Epithelial cell of proximal tubule (primary cell): Measurements from ENCODE around the gene KCNG2. TPM values are rescaled to one million over a fixed set of nuclear protein-coding genes. Genes with fewer than 3 reads are reported as not detected.

Experiments used
- DNase-seq: peaks from one replicate; pipeline ENCODE4 v3.0.0-alpha.2; 2011; ENCODE audit warnings: low read depth
- H3K4me3 ChIP-seq: 2 replicates; pipeline ENCODE4 v1.5.1; 2011; ENCODE audit warnings: low read depth, mild to moderate bottlenecking, low read length
- total RNA-seq: library from RNA; depleted of rRNA; stranded (reverse); fragments of >200 nt; gene quantifications from 2 replicates; pipeline ENCODE4 v1.2.3, GENCODE V29; 2015
- TF ChIP-seq, protein P1 (sequence below): conservative IDR thresholded peaks from 2 replicates; pipeline ENCODE4 v1.5.1; 2012; ENCODE audit warnings: low read depth, mild to moderate bottlenecking, low read length

KCNG2 gene
- total RNA-seq, 1 donor from 2014 or later, result not detected

DNA sequence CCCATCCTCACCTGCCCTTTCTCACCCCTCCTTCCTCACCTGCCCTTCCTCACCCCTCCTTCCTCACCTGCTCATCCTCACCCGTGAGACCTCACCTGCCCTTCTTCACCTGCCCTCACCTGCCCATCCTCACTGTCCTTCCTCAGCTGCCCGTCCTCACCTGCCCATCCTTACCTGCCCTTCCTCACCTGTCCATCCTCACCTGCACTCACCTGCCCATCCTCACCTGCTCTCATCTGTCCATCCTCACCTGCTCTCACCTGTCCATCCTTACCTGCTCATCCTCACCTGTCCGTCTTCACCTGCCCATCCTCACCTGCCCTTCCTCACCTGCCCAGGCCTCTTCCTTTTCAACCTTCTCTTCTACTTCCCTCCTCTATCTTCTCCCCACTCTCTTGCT lies 34.4 kb downstream of the KCNG2 start:
- TF ChIP-seq, protein P1, sequence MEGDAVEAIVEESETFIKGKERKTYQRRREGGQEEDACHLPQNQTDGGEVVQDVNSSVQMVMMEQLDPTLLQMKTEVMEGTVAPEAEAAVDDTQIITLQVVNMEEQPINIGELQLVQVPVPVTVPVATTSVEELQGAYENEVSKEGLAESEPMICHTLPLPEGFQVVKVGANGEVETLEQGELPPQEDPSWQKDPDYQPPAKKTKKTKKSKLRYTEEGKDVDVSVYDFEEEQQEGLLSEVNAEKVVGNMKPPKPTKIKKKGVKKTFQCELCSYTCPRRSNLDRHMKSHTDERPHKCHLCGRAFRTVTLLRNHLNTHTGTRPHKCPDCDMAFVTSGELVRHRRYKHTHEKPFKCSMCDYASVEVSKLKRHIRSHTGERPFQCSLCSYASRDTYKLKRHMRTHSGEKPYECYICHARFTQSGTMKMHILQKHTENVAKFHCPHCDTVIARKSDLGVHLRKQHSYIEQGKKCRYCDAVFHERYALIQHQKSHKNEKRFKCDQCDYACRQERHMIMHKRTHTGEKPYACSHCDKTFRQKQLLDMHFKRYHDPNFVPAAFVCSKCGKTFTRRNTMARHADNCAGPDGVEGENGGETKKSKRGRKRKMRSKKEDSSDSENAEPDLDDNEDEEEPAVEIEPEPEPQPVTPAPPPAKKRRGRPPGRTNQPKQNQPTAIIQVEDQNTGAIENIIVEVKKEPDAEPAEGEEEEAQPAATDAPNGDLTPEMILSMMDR, result no peak
- DNase-seq, result no peak
- no peak overlapping the region for H3K4me3 ChIP-seq

DNA sequence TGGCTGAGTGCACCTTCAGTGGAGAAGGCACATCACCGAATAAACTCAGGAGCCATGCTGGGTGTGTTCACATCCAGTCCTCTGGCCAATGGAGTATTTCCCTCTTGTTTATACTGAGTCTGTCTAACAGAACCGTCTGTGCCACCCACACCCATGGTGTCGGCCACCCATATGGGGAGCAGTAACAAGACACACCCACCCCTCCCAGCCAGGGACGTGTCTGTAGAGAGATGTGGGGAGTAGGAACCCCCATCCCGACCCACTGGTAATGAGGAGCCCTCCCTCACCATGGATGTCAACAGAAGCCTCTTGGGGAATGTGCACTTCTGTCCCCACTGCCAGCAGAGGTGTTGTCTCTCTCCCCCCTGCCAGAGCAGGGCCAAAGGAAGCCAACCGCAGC lies 37.1 kb downstream of the KCNG2 start:
- TF ChIP-seq, protein P1, result no peak
- DNase-seq, result no peak
- no peak overlapping the region for H3K4me3 ChIP-seq

DNA sequence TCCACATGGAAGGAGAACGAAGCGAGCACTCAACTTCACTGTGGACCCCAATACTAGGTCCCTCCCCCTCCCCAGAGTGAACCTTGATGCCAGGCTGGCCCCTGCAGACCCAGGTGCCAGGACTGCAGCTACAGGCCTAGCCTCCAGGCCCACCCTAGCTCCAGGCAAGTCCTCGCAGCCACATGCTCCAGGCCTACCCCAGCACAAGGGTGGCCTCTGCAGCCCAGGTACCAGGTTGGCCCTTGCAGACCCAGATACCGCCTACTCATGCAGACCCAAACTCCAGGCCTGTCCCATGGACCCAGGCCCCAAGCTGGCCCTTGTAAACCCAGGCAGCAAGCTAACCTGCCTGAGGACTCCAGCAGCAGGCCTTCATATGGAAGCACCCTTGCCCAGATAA lies 44.2 kb downstream of the KCNG2 start:
- TF ChIP-seq, protein P1, result no peak
- no peak overlapping the region for H3K4me3 ChIP-seq
- DNase-seq, result no peak

DNA sequence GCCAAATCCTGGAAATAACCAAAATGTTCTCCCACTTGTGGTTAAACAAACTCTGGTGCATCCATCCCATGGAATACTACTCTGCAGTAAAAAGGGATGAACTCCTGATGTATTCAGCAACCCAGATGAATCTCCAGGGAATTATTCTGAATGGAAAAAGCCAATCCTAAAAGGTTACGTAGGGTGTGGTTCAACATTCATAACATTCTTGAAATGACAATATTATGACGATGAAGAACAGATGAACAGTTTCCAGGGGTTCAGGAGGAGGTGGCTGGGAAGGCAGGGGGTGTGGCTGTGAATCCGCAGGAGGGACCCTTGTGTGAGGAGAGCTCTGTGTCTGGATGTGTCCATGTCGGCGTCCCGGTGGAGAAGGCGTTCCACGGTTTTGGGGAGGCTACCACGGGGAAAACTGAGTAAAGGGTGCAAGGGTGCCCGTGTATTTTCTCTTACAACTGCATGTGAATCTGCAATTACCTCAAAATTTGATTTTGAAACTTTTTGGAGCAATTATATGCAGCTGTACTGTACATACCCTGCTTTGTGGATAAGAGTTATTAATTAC lies 47.3 kb downstream of the KCNG2 start:
- no peak for DNase-seq
- TF ChIP-seq, protein P1, result no peak

DNA sequence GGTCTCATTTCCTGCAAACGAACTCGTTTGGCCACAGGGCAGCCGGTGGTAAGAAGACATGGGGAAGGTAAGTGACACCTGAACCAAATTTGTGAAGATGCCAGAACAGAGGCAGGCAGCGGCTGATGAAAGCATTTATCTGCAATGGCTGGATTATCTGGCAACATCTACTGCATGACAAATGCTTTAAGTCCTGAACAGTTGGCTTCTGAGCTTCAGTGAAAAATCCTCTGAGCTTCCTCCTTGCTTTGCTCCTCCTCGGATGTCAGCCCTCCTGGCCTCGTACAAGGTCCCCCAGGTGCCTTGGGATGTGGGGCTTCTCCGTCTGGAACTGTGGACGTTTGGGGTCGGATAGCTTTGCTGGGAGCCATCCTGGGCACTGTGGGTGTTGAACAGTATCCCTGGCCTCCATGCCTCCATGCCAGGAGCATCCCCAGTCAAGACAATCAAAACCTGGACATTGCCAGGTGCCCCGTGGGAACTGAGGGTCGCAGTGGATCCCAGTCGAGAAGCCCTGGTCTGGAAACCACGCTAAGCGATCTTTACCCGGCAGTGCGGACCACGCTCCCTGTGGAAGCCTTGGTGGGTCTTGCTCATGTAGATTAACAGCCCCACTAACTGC lies 49.3 kb downstream of the KCNG2 start:
- no peak overlapping the region for H3K4me3 ChIP-seq
- TF ChIP-seq, protein P1, result no peak
- DNase-seq, result no peak

More for the DNA sequence above, 47.3 kb downstream of the KCNG2 start:
- no peak overlapping the region for H3K4me3 ChIP-seq

DNA sequence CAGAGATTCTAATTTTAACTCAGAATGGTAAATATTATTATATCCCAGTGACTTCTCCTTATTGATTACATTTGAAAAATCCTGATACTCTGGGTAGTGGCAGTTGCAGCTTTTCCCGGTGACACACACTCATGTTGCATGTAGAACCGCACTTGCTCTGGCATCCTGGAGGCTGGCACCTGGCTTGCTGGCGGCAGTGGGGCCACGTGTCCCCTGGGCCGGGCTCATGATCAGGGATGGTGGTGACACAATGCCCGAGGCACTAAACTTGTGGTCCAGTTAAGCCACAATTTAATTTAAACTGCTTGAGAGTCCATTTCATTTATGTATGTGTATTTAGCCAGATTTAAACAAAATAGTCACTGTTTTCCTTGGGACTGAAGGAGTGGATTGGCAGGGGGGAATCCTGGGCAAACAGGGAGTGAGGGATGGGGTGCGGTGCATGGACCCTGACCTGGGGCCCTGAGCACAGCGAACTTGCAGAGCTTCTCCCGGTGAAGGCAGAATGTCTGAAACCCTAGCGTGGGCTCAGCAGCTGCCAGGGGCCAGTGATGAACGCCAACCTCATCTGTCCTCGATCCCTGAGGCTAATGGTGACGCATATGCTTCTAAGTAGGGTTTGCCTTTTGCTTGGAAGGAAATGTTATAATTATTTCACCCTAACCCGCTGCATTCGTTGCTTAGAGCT lies 50.0 kb downstream of the KCNG2 start:
- TF ChIP-seq, protein P1, result no peak
- H3K4me3 ChIP-seq, result no peak overlapping the region
- no peak for DNase-seq

DNA sequence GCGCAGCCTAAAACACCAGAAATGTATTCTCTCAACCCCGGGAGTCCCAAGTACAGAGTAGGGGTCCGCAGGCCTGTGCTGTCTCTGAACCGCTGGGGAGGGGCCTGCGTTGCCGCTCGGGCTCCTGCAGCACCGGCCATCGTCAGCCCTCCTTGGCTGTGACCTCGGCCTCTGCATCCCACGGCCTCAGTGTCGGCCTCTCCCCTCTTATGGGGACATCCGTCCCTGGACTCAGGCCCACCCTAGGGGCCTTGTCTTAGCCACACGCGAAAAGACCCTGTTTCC lies 50.5 kb downstream of the KCNG2 start:
- H3K4me3 ChIP-seq, result no peak overlapping the region
- DNase-seq, result no peak
- TF ChIP-seq, protein P1, result no peak
